SK-N-MC (cell line): ENCODE data around the gene DOCK6.

ENCODE experiments used
- DNase-seq: peaks from one replicate; pipeline ENCODE4 v3.0.0-alpha.2; 2011; ENCODE audit warnings: low read depth, low spot score
- H3K27ac ChIP-seq: fragments of 200-600 bp; sonication (generic); 2 replicates; pipeline ENCODE4 v1.5.1; 2016; ENCODE audit warnings: mixed run types
- H3K36me3 ChIP-seq: fragments of 200-600 bp; sonication (generic); 2 replicates; pipeline ENCODE4 v1.6.1; 2017; ENCODE audit warnings: antibody characterized with exemption, low read length, mixed read lengths; ENCODE audit not compliant: insufficient read depth
- H3K4me3 ChIP-seq: fragments of 200-600 bp; sonication (generic); 2 replicates; pipeline ENCODE4 v1.5.1; 2016
- H3K9ac ChIP-seq: fragments of 200-600 bp; sonication (generic); 2 replicates; pipeline ENCODE4 v1.8.0; 2017; ENCODE audit warnings: mixed run types, mixed read lengths; ENCODE audit not compliant: insufficient read length
- H3K9me3 ChIP-seq: fragments of 200-600 bp; sonication (generic); 2 replicates; pipeline ENCODE4 v1.6.1; 2017; ENCODE audit warnings: low read depth, mild to moderate bottlenecking, antibody characterized with exemption, low read length, moderate library complexity, mixed read lengths
- EZH2 ChIP-seq: fragments of 200-600 bp; sonication (generic); IDR thresholded peaks from one replicate; pipeline ENCODE4 v1.6.1; 2017; ENCODE audit warnings: antibody characterized with exemption
- FOXP2 ChIP-seq: optimal IDR thresholded peaks from 2 replicates; pipeline ENCODE3; 2011; ENCODE audit warnings: mild to moderate bottlenecking, moderate library complexity; ENCODE audit not compliant: insufficient read depth; ENCODE audit errors: extremely low read length, control extremely low read depth
- POLR2AphosphoS5 ChIP-seq: IDR thresholded peaks from 2 replicates; pipeline ENCODE4 v1.6.1; 2012; ENCODE audit warnings: mild to moderate bottlenecking, low read depth, low read length, borderline replicate concordance

The DOCK6 gene

GRCh38 chr19:11267316-11268085, 5.2 kb upstream of the DOCK6 start:
- DNase-seq = no peak
- no peaks in the 10 kb centered on the region for H3K9me3 ChIP-seq
- H3K9ac ChIP-seq = no peak overlapping the region
- H3K36me3 ChIP-seq = no peaks in the 10 kb centered on the region
- H3K27ac ChIP-seq = no peak overlapping the region
- no peak overlapping the region for H3K4me3 ChIP-seq
- no peak for TF ChIP-seq EZH2
- no peak for TF ChIP-seq FOXP2
- TF ChIP-seq POLR2AphosphoS5 = no peak

- Histone ChIP-seq H3K9me3 (no peaks in the 10 kb centered on the region), H3K9ac (no peak overlapping the region), H3K36me3 (no peaks in the 10 kb centered on the region), H3K27ac (no peak overlapping the region), H3K4me3 (no peak overlapping the region)
- no peak for TF ChIP-seq POLR2AphosphoS5
- TF ChIP-seq EZH2 = no peak
- no peak for TF ChIP-seq FOXP2
- DNase-seq = no peak
Measured at GRCh38 chr19:11265785-11266236, 3.5 kb upstream of the DOCK6 start.

DNA sequence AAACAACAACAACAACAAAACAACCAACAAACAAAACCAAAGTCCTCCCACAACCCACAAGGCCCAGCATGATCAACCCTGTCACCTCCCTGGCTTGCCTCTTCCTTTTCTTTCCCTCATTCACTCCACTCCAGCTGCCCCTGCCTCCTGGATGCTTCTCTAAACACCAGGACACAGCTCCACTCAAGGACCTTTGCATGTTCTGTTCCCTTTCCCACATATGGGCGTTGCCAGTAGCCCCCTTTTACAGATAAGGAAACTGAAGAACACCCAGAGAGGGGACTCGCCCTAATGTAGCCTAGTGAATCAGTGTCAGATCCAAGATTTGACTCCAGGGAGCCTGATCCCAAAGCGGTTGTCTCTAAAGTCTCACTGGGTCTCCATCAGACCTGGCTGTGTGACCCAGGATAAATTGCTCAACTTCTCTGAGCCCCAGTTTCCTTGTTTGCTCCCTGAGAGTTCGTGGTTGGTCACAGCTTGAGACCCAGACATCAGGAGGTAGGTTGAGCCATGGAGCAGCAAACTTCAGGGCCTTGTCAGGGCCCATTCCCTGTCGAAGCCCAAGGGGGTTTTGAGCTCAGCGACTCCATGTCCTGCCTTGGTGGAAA, 3.0 kb upstream of the DOCK6 start:
- no peak for DNase-seq
- H3K4me3 ChIP-seq = no peak overlapping the region

GRCh38 chr19:11264452-11265176, 2.3 kb upstream of the DOCK6 start:
- no peak overlapping the region for H3K4me3 ChIP-seq
- no peak overlapping the region for H3K9ac ChIP-seq
- H3K36me3 ChIP-seq = no peaks in the 10 kb centered on the region
- no peak overlapping the region for H3K27ac ChIP-seq
- DNase-seq = no peak
- H3K9me3 ChIP-seq = no peaks in the 10 kb centered on the region
- TF ChIP-seq POLR2AphosphoS5 (no peak), FOXP2 (no peak), EZH2 (no peak)

More for the DNA sequence above, 3.0 kb upstream of the DOCK6 start:
- Histone ChIP-seq H3K9ac (no peak overlapping the region), H3K36me3 (no peaks in the 10 kb centered on the region), H3K27ac (no peak overlapping the region), H3K9me3 (no peaks in the 10 kb centered on the region)
- no peak for TF ChIP-seq FOXP2
- no peak for TF ChIP-seq POLR2AphosphoS5
- TF ChIP-seq EZH2 = no peak

- Histone ChIP-seq H3K27ac (no peak overlapping the region), H3K4me3 (no peak overlapping the region), H3K9me3 (no peaks in the 10 kb centered on the region), H3K36me3 (no peaks in the 10 kb centered on the region), H3K9ac (no peak overlapping the region)
- DNase-seq = no peak
- no peak for TF ChIP-seq FOXP2
- no peak for TF ChIP-seq EZH2
- no peak for TF ChIP-seq POLR2AphosphoS5
Measured at GRCh38 chr19:11263726-11264125, 1.4 kb upstream of the DOCK6 start.

DNA sequence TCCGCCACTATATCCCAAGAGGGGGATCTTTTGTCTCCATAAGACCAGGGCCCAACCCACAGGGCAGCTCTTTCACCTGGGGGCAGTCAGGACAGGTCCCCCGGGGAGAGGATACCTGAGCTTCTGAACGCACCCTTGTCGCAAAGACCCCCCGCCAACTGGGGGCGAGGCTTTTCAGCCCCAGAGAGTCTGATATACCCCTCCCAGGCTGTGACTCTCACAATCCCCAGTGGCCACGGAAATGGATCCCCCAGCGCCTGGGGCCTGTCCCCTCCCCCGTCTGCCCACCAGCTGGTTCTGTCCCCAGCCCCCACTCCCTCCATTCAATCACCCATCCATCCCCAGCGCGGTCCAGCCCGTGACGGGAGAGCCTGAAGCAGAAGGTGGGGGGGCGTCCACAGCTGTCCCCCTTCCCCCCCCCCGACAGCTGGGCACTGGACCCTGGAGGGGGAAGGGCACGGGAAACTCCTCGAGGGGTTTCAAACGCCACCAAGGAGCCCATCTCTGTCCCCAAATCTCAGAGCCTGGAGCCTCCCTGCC, 823 bp downstream of the DOCK6 start:
- Histone ChIP-seq H3K9me3 (no peaks in the 10 kb centered on the region), H3K27ac (no peak overlapping the region), H3K9ac (no peak overlapping the region), H3K36me3 (no peaks in the 10 kb centered on the region), H3K4me3 (peak overlapping the region; percentile 84)
- no peak for TF ChIP-seq FOXP2
- no peak for TF ChIP-seq POLR2AphosphoS5
- TF ChIP-seq EZH2 = no peak
- DNase-seq = no peak

- Histone ChIP-seq H3K27ac (no peak overlapping the region), H3K9me3 (no peaks in the 10 kb centered on the region), H3K36me3 (no peaks in the 10 kb centered on the region), H3K4me3 (no peak overlapping the region), H3K9ac (no peak overlapping the region)
- no peak for DNase-seq
- no peak for TF ChIP-seq POLR2AphosphoS5
Measured at GRCh38 chr19:11260996-11261395, 1.3 kb downstream of the DOCK6 start.

DNA sequence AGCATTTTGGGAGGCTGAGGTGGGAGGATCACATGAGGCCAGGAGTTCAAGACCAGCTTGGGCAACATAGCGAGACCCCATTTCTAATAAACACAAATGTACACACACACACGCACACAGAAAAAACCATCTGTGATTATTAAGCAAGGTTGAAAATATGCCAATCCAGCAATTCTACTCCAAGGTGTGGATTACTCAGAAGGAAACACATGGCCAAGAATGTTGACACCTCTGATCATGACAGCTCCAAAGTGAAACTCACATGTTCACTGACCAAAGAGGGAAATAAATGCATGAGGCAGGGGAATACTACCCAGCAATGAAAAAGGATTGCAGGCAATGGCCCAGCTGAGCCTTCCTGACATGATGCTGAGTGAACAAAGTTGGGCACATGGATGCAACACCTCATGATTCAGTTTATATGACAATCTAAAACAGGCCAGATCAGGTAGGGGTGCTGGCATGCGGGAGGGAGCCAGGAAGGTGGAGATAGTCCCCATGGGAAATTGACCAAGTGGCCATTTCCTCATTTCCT, 4.4 kb downstream of the DOCK6 start:
- no peak for DNase-seq
- H3K36me3 ChIP-seq = no peaks in the 10 kb centered on the region
- H3K4me3 ChIP-seq = no peak overlapping the region
- H3K9me3 ChIP-seq = no peaks in the 10 kb centered on the region
- TF ChIP-seq POLR2AphosphoS5 = no peak
- no peak for TF ChIP-seq FOXP2
- TF ChIP-seq EZH2 = no peak
- H3K9ac ChIP-seq = no peak overlapping the region
- no peak overlapping the region for H3K27ac ChIP-seq
